GM23338 (cell line): ENCODE results near the gene HDHD2. TPM values are rescaled to one million over a fixed set of nuclear protein-coding genes. Genes with fewer than 3 reads are reported as not detected.

ENCODE experiments used
- ATAC-seq: fragments of 200-7000 bp; cut with Tn5 transposase; 3 replicates; pipeline ENCODE4 v1.9.1; 2020
- DNase-seq: peaks from one replicate; pipeline ENCODE4 v3.0.0-alpha.2; 2015; ENCODE audit warnings: low spot score
- H2AFZ ChIP-seq: fragments of 200-600 bp; sonication (generic); 2 replicates; pipeline ENCODE4 v1.8.0; 2016; ENCODE audit warnings: antibody characterized with exemption, mild to moderate bottlenecking, moderate library complexity
- H3F3A ChIP-seq: fragments of 200-600 bp; sonication (generic); replicated peaks from 2 replicates; pipeline ENCODE4 v1.8.0; 2017; ENCODE audit warnings: antibody characterized with exemption, mixed run types, low read depth
- H3K27ac ChIP-seq: fragments of 200-600 bp; sonication (generic); 2 replicates; pipeline ENCODE4 v1.6.1; 2016; ENCODE audit warnings: low read depth
- H3K27me3 ChIP-seq: fragments of 200-600 bp; sonication (generic); 2 replicates; pipeline ENCODE4 v1.8.0; 2016; ENCODE audit warnings: mild to moderate bottlenecking, mixed run types, moderate library complexity; ENCODE audit not compliant: insufficient read depth
- H3K36me3 ChIP-seq: fragments of 200-600 bp; sonication (generic); 2 replicates; pipeline ENCODE4 v1.8.0; 2016; ENCODE audit warnings: mild to moderate bottlenecking; ENCODE audit not compliant: insufficient read depth
- H3K4me1 ChIP-seq: fragments of 200-600 bp; sonication (generic); 2 replicates; pipeline ENCODE4 v1.8.0; 2016; ENCODE audit warnings: mild to moderate bottlenecking, moderate library complexity; ENCODE audit not compliant: insufficient read depth
- H3K4me2 ChIP-seq: fragments of 200-600 bp; sonication (generic); 2 replicates; pipeline ENCODE4 v1.7.1; 2017; ENCODE audit warnings: mixed run types
- H3K4me3 ChIP-seq: fragments of 200-600 bp; sonication (generic); 2 replicates; pipeline ENCODE4 v1.6.1; 2016; ENCODE audit warnings: mixed run types
- H3K79me2 ChIP-seq: fragments of 200-600 bp; sonication (generic); replicated peaks from 2 replicates; pipeline ENCODE4 v1.8.0; 2017; ENCODE audit warnings: mild to moderate bottlenecking; ENCODE audit not compliant: insufficient read depth
- H3K9me2 ChIP-seq: fragments of 200-600 bp; sonication (generic); 2 replicates; pipeline ENCODE4 v1.8.0; 2017; ENCODE audit not compliant: insufficient read depth
- H4K20me1 ChIP-seq: fragments of 200-600 bp; sonication (generic); replicated peaks from 2 replicates; pipeline ENCODE4 v1.8.0; 2017; ENCODE audit warnings: mild to moderate bottlenecking; ENCODE audit not compliant: insufficient read depth
- H3K27ac Mint-ChIP-seq: 2 replicates; pipeline ENCODE4 v1.8.0; 2020; ENCODE audit warnings: inconsistent platforms, mild to moderate bottlenecking, moderate library complexity, mixed read lengths
- H3K27me3 Mint-ChIP-seq: 3 replicates; pipeline ENCODE4 v1.8.0; 2022; ENCODE audit warnings: low read depth, mild to moderate bottlenecking, moderate library complexity, mixed read lengths, inconsistent platforms; ENCODE audit not compliant: insufficient read depth, poor library complexity
- H3K36me3 Mint-ChIP-seq: 3 replicates; pipeline ENCODE4 v1.8.0; 2021; ENCODE audit warnings: low read depth, mild to moderate bottlenecking, inconsistent platforms, moderate library complexity, mixed read lengths
- H3K4me1 Mint-ChIP-seq: 3 replicates; pipeline ENCODE4 v1.8.0; 2020; ENCODE audit warnings: mild to moderate bottlenecking, inconsistent platforms, mixed read lengths
- H3K4me3 Mint-ChIP-seq: 3 replicates; pipeline ENCODE4 v1.8.0; 2021; ENCODE audit warnings: moderate library complexity, mild to moderate bottlenecking, inconsistent platforms, mixed read lengths
- H3K9me3 Mint-ChIP-seq: 3 replicates; pipeline ENCODE4 v1.8.0; 2020; ENCODE audit warnings: moderate library complexity, mild to moderate bottlenecking, inconsistent platforms, mixed read lengths
- CREB1 ChIP-seq: fragments of 250-450 bp; sonication (Bioruptor Pico); IDR thresholded peaks from 2 replicates; pipeline ENCODE4 v1.5.0; 2020; ENCODE audit warnings: low read depth, mild to moderate bottlenecking, moderate library complexity
- EZH2 ChIP-seq: fragments of 200-600 bp; sonication (generic); IDR thresholded peaks from one replicate; pipeline ENCODE4 v1.8.0; 2017; ENCODE audit warnings: antibody characterized with exemption, mild to moderate bottlenecking, low read depth; ENCODE audit not compliant: unreplicated experiment
- EZH2phosphoT487 ChIP-seq: fragments of 200-600 bp; sonication (generic); IDR thresholded peaks from one replicate; pipeline ENCODE4 v1.8.1; 2018; ENCODE audit warnings: antibody characterized with exemption; ENCODE audit not compliant: unreplicated experiment
- JUNB ChIP-seq: IDR thresholded peaks from one replicate; pipeline ENCODE4 v1.6.1; 2016; ENCODE audit warnings: antibody characterized with exemption; ENCODE audit not compliant: unreplicated experiment
- NANOG ChIP-seq: IDR thresholded peaks from 2 replicates; pipeline ENCODE4 v1.6.1; 2016; ENCODE audit warnings: antibody characterized with exemption, borderline replicate concordance
- POLR2AphosphoS5 ChIP-seq: IDR thresholded peaks from 2 replicates; pipeline ENCODE4 v1.6.1; 2016; ENCODE audit warnings: antibody characterized with exemption, low read depth
- STAT1 ChIP-seq: IDR thresholded peaks from one replicate; pipeline ENCODE4 v1.6.1; 2016; ENCODE audit warnings: antibody characterized with exemption; ENCODE audit not compliant: unreplicated experiment
- ZNF114 ChIP-seq: fragments of 250-450 bp; sonication (Bioruptor Pico); IDR thresholded peaks from 2 replicates; pipeline ENCODE4 v1.5.0; 2020; ENCODE audit warnings: mild to moderate bottlenecking, moderate library complexity
- ZNF331 ChIP-seq: fragments of 250-450 bp; sonication (Bioruptor Pico); IDR thresholded peaks from 2 replicates; pipeline ENCODE4 v1.5.0; 2020; ENCODE audit warnings: low read depth, mild to moderate bottlenecking, moderate library complexity
- polyA plus RNA-seq: library from polyadenylated mRNA; unstranded; fragments of >200 nt; fragmentation: Nextera tagmentation; extraction: Ambion mirVana; gene quantifications from 2 replicates; pipeline ENCODE4 v1.2.1, GENCODE V29; 2016
- total RNA-seq: library from RNA; depleted of rRNA; stranded (reverse); fragments of >200 nt; shearing (Covaris generic); gene quantifications from 2 replicates; pipeline ENCODE4 v1.2.3, GENCODE V29; 2014
- TF ChIP-seq, protein P1 (sequence below): IDR thresholded peaks from 2 replicates; pipeline ENCODE4 v1.6.1; 2016; ENCODE audit warnings: antibody characterized with exemption
- TF ChIP-seq, protein P2 (sequence below), 2 experiments: fragments of 200-600 bp in 1 of 2; sonication (generic) in 1 of 2; conservative IDR thresholded peaks; 2 replicates each; pipeline versions ENCODE4 v1.5.1 to v1.6.1; 2016 to 2017; ENCODE audit warnings: antibody characterized with exemption in 2 of 2, low read depth in 2 of 2, mild to moderate bottlenecking in 2 of 2, moderate library complexity in 1 of 2
- TF ChIP-seq, protein P3 (sequence below): IDR thresholded peaks from one replicate; pipeline ENCODE4 v1.6.1; 2018; ENCODE audit warnings: antibody characterized with exemption; ENCODE audit not compliant: unreplicated experiment

Gene HDHD2
- total and polyA plus RNA-seq, 2 experiments from 2014 or later, result 25.9 to 32.2 TPM

DNA sequence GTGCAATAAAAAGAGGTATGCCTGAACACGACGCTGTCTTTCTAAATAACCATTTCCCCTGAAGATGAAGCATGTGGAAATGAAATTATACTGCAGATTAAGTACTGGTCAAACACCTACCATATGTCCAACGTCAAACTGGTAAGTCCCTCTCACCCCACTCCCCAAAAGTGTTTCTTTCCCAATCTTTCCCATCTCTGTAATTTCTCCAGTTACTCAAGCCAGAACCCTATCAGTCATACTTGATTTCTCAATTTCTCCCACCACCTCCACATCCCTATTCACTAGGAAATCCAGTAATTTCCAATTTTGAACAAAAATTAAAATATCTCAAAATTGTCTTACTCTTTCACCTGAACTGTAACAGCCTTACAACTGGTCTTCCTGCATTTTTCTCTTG is 29.2 kb downstream of the HDHD2 start:
- no peak for ATAC-seq
- no peaks in the 10 kb centered on the region for H3F3A ChIP-seq
- no peak overlapping the region for H3K4me2 ChIP-seq
- H3K4me3 Mint-ChIP-seq, result no peak overlapping the region
- H3K9me2 ChIP-seq, result no peaks in the 10 kb centered on the region
- no peak overlapping the region for H2AFZ ChIP-seq
- no peaks in the 10 kb centered on the region for H3K27me3 Mint-ChIP-seq
- DNase-seq, result no peak
- TF ChIP-seq POLR2AphosphoS5 (no peak), CREB1 (no peak), STAT1 (no peak), ZNF331 (CRISPR knock-in tag) (no peak), EZH2phosphoT487 (no peak), NANOG (no peak), JUNB (no peak)
- TF ChIP-seq, protein P1, sequence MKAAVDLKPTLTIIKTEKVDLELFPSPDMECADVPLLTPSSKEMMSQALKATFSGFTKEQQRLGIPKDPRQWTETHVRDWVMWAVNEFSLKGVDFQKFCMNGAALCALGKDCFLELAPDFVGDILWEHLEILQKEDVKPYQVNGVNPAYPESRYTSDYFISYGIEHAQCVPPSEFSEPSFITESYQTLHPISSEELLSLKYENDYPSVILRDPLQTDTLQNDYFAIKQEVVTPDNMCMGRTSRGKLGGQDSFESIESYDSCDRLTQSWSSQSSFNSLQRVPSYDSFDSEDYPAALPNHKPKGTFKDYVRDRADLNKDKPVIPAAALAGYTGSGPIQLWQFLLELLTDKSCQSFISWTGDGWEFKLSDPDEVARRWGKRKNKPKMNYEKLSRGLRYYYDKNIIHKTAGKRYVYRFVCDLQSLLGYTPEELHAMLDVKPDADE, result no peak
- TF ChIP-seq, protein P2, sequence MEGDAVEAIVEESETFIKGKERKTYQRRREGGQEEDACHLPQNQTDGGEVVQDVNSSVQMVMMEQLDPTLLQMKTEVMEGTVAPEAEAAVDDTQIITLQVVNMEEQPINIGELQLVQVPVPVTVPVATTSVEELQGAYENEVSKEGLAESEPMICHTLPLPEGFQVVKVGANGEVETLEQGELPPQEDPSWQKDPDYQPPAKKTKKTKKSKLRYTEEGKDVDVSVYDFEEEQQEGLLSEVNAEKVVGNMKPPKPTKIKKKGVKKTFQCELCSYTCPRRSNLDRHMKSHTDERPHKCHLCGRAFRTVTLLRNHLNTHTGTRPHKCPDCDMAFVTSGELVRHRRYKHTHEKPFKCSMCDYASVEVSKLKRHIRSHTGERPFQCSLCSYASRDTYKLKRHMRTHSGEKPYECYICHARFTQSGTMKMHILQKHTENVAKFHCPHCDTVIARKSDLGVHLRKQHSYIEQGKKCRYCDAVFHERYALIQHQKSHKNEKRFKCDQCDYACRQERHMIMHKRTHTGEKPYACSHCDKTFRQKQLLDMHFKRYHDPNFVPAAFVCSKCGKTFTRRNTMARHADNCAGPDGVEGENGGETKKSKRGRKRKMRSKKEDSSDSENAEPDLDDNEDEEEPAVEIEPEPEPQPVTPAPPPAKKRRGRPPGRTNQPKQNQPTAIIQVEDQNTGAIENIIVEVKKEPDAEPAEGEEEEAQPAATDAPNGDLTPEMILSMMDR (conservative IDR thresholded peaks at IDR 0.05; ENCODE audit: low read depth in 2 of 2), result no peak
- TF ChIP-seq, protein P3, sequence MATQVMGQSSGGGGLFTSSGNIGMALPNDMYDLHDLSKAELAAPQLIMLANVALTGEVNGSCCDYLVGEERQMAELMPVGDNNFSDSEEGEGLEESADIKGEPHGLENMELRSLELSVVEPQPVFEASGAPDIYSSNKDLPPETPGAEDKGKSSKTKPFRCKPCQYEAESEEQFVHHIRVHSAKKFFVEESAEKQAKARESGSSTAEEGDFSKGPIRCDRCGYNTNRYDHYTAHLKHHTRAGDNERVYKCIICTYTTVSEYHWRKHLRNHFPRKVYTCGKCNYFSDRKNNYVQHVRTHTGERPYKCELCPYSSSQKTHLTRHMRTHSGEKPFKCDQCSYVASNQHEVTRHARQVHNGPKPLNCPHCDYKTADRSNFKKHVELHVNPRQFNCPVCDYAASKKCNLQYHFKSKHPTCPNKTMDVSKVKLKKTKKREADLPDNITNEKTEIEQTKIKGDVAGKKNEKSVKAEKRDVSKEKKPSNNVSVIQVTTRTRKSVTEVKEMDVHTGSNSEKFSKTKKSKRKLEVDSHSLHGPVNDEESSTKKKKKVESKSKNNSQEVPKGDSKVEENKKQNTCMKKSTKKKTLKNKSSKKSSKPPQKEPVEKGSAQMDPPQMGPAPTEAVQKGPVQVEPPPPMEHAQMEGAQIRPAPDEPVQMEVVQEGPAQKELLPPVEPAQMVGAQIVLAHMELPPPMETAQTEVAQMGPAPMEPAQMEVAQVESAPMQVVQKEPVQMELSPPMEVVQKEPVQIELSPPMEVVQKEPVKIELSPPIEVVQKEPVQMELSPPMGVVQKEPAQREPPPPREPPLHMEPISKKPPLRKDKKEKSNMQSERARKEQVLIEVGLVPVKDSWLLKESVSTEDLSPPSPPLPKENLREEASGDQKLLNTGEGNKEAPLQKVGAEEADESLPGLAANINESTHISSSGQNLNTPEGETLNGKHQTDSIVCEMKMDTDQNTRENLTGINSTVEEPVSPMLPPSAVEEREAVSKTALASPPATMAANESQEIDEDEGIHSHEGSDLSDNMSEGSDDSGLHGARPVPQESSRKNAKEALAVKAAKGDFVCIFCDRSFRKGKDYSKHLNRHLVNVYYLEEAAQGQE, result no peak
- peaks cover 15% of the 10 kb centered on the region; the same call in 2 of the 3 replicates for H3K36me3 Mint-ChIP-seq
- no peaks in the 10 kb centered on the region for H4K20me1 ChIP-seq
- H3K4me3 ChIP-seq, result no peak overlapping the region
- no peaks in the 10 kb centered on the region for H3K4me1 ChIP-seq
- no peaks in the 10 kb centered on the region for H3K79me2 ChIP-seq
- no peaks in the 10 kb centered on the region for H3K27me3 ChIP-seq
- no peaks in the 10 kb centered on the region for H3K36me3 ChIP-seq
- no peaks in the 10 kb centered on the region for H3K9me3 Mint-ChIP-seq
- H3K27ac ChIP-seq, result no peak overlapping the region
- H3K4me1 Mint-ChIP-seq, result peaks cover 1% of the 10 kb centered on the region; the same call in 2 of the 3 replicates
- H3K27ac Mint-ChIP-seq, result no peak overlapping the region

DNA sequence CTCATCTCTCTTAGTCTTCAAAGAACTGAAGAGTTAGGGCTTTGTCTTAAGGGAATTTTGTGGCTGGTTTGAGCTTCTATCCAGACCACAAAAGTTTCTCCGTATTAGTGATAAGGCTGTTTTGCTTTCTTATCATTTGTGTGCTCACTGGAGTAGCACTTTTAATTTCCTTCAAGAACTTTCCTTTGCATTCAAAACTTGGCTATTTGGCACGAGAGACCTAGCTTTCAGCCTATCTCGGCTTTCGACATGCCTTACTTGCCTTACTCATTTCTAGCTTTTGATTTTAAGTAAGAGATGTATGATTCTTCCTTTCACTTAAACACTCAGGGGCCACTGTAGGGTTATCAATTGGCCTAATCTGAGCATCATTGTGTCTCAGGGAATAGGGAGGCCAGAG is 29.9 kb downstream of the HDHD2 start:
- Histone ChIP-seq H3K36me3 (no peaks in the 10 kb centered on the region), H3K4me1 (no peaks in the 10 kb centered on the region; the same call in 1 of the 2 replicates), H3K27me3 (no peaks in the 10 kb centered on the region), H3K27ac (no peak overlapping the region), H3K4me3 (no peak overlapping the region), H3K4me2 (no peak overlapping the region), H4K20me1 (no peaks in the 10 kb centered on the region), H3K79me2 (no peaks in the 10 kb centered on the region), H3K9me2 (no peaks in the 10 kb centered on the region), H3F3A (no peaks in the 10 kb centered on the region), H2AFZ (no peak overlapping the region)
- Mint-ChIP-seq H3K27ac (no peak overlapping the region), H3K27me3 (no peaks in the 10 kb centered on the region), H3K4me3 (no peak overlapping the region), H3K4me1 (peaks cover 7% of the 10 kb centered on the region; the same call in 2 of the 3 replicates), H3K36me3 (peaks cover 15% of the 10 kb centered on the region; the same call in 2 of the 3 replicates), H3K9me3 (no peaks in the 10 kb centered on the region)
- no peak for ATAC-seq
- DNase-seq, result no peak
- no peak for TF ChIP-seq NANOG
- TF ChIP-seq, protein P2 (conservative IDR thresholded peaks at IDR 0.05; ENCODE audit: low read depth in 2 of 2), result no peak
- TF ChIP-seq CREB1, result no peak
- TF ChIP-seq, protein P1, result no peak
- no peak for TF ChIP-seq POLR2AphosphoS5
- no peak for TF ChIP-seq EZH2
- no peak for TF ChIP-seq JUNB
- no peak for TF ChIP-seq ZNF331 (CRISPR knock-in tag)
- TF ChIP-seq ZNF114 (CRISPR knock-in tag), result no peak
- TF ChIP-seq EZH2phosphoT487, result no peak
- TF ChIP-seq STAT1, result no peak
